22Rv1 (cell line): ENCODE data around the gene NUCKS1.

Experiments
- ZFX ChIP-seq: fragments of 450-650 bp; IDR thresholded peaks from 2 replicates; pipeline ENCODE4 v1.6.1; 2017; ENCODE audit warnings: antibody characterized with exemption, borderline replicate concordance
- TF ChIP-seq, protein P1 (sequence below): fragments of 450-650 bp; IDR thresholded peaks from 2 replicates; pipeline ENCODE4 v1.5.1; 2017; ENCODE audit warnings: mild to moderate bottlenecking

DNA sequence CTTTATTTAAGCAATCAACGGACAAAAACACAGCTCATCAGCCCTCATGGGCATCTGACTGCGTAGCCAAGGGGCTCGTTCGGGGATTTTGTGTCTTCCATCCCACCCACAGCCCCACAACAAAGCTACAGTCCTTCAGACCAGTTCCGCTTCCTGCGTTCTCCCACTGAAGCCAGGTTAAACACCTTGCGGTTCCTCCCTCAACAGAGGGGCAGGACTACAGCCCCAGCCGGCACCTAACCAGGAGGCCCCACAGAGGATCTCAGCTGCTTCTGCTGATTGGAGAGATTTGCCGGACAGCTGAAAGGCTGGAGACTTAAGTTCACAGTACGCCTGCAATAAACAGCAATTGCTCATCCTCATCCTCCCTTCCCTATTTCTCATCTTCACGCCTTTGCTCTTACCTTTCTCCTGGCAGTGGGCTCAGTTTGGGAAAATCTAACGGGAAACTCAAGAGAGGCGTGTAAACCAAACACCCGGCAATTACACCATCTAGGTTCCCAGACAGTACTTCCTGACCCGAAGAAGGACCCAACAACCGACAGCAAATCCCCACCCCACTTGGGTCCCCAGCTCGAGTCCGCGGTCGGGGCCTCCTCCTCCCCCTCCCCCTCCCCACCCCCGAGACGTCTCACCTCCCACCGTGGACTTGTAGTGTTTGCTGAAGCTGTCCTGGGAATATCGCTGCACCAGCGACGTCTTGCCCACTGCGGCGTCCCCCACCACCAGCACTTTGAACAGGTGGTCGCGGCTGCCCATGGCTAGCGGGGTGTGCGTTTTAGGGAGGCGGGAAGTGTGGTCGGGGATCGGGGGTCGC lies 24.4 kb upstream of the NUCKS1 start:
- TF ChIP-seq, protein P1, sequence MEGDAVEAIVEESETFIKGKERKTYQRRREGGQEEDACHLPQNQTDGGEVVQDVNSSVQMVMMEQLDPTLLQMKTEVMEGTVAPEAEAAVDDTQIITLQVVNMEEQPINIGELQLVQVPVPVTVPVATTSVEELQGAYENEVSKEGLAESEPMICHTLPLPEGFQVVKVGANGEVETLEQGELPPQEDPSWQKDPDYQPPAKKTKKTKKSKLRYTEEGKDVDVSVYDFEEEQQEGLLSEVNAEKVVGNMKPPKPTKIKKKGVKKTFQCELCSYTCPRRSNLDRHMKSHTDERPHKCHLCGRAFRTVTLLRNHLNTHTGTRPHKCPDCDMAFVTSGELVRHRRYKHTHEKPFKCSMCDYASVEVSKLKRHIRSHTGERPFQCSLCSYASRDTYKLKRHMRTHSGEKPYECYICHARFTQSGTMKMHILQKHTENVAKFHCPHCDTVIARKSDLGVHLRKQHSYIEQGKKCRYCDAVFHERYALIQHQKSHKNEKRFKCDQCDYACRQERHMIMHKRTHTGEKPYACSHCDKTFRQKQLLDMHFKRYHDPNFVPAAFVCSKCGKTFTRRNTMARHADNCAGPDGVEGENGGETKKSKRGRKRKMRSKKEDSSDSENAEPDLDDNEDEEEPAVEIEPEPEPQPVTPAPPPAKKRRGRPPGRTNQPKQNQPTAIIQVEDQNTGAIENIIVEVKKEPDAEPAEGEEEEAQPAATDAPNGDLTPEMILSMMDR: no peak
- TF ChIP-seq ZFX: no peak
